KMS-11 (cell line): Measurements from ENCODE around the gene DRGX.

Source experiments
- H2AFZ ChIP-seq: fragments of 200-600 bp; sonication (generic); 2 replicates; pipeline ENCODE4 v1.6.1; 2016; ENCODE audit warnings: antibody characterized with exemption, mixed run types, low read depth
- H3K27ac ChIP-seq: fragments of 200-600 bp; sonication (generic); 2 replicates; pipeline ENCODE4 v1.6.1; 2016; ENCODE audit warnings: mild to moderate bottlenecking, mixed run types
- H3K27me3 ChIP-seq: fragments of 200-600 bp; sonication (generic); 2 replicates; pipeline ENCODE4 v1.6.1; 2017; ENCODE audit warnings: mild to moderate bottlenecking, low read depth, mixed run types, moderate library complexity; ENCODE audit not compliant: insufficient read depth
- H3K36me3 ChIP-seq: fragments of 200-600 bp; sonication (generic); 2 replicates; pipeline ENCODE4 v1.6.1; 2017; ENCODE audit warnings: mild to moderate bottlenecking, mixed run types; ENCODE audit not compliant: insufficient read depth
- H3K4me1 ChIP-seq: fragments of 200-600 bp; sonication (generic); 2 replicates; pipeline ENCODE4 v1.6.1; 2016; ENCODE audit warnings: mild to moderate bottlenecking, low read depth, mixed run types; ENCODE audit not compliant: poor library complexity, severe bottlenecking
- H3K4me2 ChIP-seq: fragments of 200-600 bp; sonication (generic); 2 replicates; pipeline ENCODE4 v1.7.0; 2016; ENCODE audit warnings: mild to moderate bottlenecking, mixed run types
- H3K4me3 ChIP-seq: fragments of 200-600 bp; sonication (generic); IDR thresholded peaks from 2 replicates; pipeline ENCODE4 v1.6.1; 2017; ENCODE audit warnings: low read depth, low read length, mixed read lengths; ENCODE audit not compliant: insufficient read depth
- H3K79me2 ChIP-seq: fragments of 200-600 bp; sonication (generic); 2 replicates; pipeline ENCODE4 v1.6.1; 2016; ENCODE audit warnings: low read depth, mixed run types; ENCODE audit not compliant: insufficient read depth
- H3K9ac ChIP-seq: fragments of 200-600 bp; sonication (generic); 2 replicates; pipeline ENCODE4 v1.6.1; 2016; ENCODE audit warnings: mild to moderate bottlenecking, mixed run types
- H4K20me1 ChIP-seq: fragments of 200-600 bp; sonication (generic); 2 replicates; pipeline ENCODE4 v1.6.1; 2016; ENCODE audit warnings: mild to moderate bottlenecking, mixed run types; ENCODE audit not compliant: insufficient read depth
- CTCF ChIP-seq: fragments of 200-600 bp; sonication (generic); conservative IDR thresholded peaks from 2 replicates; pipeline ENCODE4 v1.6.1; 2017; ENCODE audit warnings: low read depth, mild to moderate bottlenecking, antibody characterized with exemption, low read length, moderate library complexity, mixed read lengths

Gene DRGX

GRCh38 chr10:49333192-49333591 is 62.7 kb downstream of the DRGX start:
- no peak for TF ChIP-seq CTCF
- Histone ChIP-seq H3K36me3 (no peaks in the 10 kb centered on the region), H3K9ac (no peak overlapping the region), H3K4me3 (no peak overlapping the region), H2AFZ (no peak overlapping the region), H3K4me2 (no peak overlapping the region), H3K79me2 (no peaks in the 10 kb centered on the region), H3K4me1 (no peaks in the 10 kb centered on the region), H3K27me3 (no peaks in the 10 kb centered on the region), H4K20me1 (no peaks in the 10 kb centered on the region), H3K27ac (no peak overlapping the region)

- Histone ChIP-seq H3K9ac (no peak overlapping the region), H3K4me1 (no peaks in the 10 kb centered on the region), H3K4me2 (no peak overlapping the region), H4K20me1 (no peaks in the 10 kb centered on the region), H2AFZ (no peak overlapping the region), H3K36me3 (no peaks in the 10 kb centered on the region), H3K27me3 (no peaks in the 10 kb centered on the region), H3K79me2 (no peaks in the 10 kb centered on the region), H3K27ac (no peak overlapping the region), H3K4me3 (no peak overlapping the region)
- no peak for TF ChIP-seq CTCF
Measured at GRCh38 chr10:49332768-49333167, 63.1 kb downstream of the DRGX start.

- Histone ChIP-seq H3K4me1 (no peaks in the 10 kb centered on the region), H3K27ac (no peak overlapping the region), H3K9ac (no peak overlapping the region), H3K79me2 (no peaks in the 10 kb centered on the region), H3K27me3 (no peaks in the 10 kb centered on the region), H4K20me1 (no peaks in the 10 kb centered on the region), H3K4me2 (no peak overlapping the region), H3K4me3 (no peak overlapping the region), H3K36me3 (no peaks in the 10 kb centered on the region), H2AFZ (no peak overlapping the region)
- no peak for TF ChIP-seq CTCF
Measured at GRCh38 chr10:49332333-49332732, 63.6 kb downstream of the DRGX start.

- no peaks in the 10 kb centered on the region for H4K20me1 ChIP-seq
- H3K4me3 ChIP-seq: no peak overlapping the region
- H3K4me2 ChIP-seq: no peak overlapping the region
- TF ChIP-seq CTCF: no peak
- H3K4me1 ChIP-seq: no peaks in the 10 kb centered on the region
- no peaks in the 10 kb centered on the region for H3K36me3 ChIP-seq
- H2AFZ ChIP-seq: no peak overlapping the region
- no peaks in the 10 kb centered on the region for H3K79me2 ChIP-seq
- H3K9ac ChIP-seq: no peak overlapping the region
- no peak overlapping the region for H3K27ac ChIP-seq
- no peaks in the 10 kb centered on the region for H3K27me3 ChIP-seq
Measured at GRCh38 chr10:49331431-49331830, 64.5 kb downstream of the DRGX start.

- Histone ChIP-seq H3K4me3 (no peak overlapping the region), H3K9ac (no peak overlapping the region), H3K27me3 (no peaks in the 10 kb centered on the region), H3K36me3 (no peaks in the 10 kb centered on the region), H4K20me1 (no peaks in the 10 kb centered on the region), H3K4me2 (no peak overlapping the region), H3K27ac (no peak overlapping the region), H2AFZ (no peak overlapping the region), H3K79me2 (no peaks in the 10 kb centered on the region), H3K4me1 (no peaks in the 10 kb centered on the region)
- no peak for TF ChIP-seq CTCF
Measured at GRCh38 chr10:49330127-49330665, 65.7 kb downstream of the DRGX start.
